Pancreas (tissue), 10 donors: ENCODE results near the gene SRRM1. TPM values are rescaled to one million over a fixed set of nuclear protein-coding genes. Genes with fewer than 3 reads are reported as not detected.

Experiments used
- ATAC-seq, 4 donors: fragments of 200-7000 bp; cut with Tn5 transposase; one replicate each; pipeline versions ENCODE4 v1.8.0 to v1.9.1; 2020; ENCODE audit warnings: mild to moderate bottlenecking in 4 of 4, moderate library complexity in 4 of 4
- DNase-seq, 6 donors: peaks; one replicate each; pipeline ENCODE4 v3.0.0-alpha.2; 2020
- FAIRE-seq: peaks from 2 replicates; lab custom pipeline; 2012; peaks lifted over from hg19 to GRCh38; lab: Jason Lieb, UNC
- H3K27ac ChIP-seq, 4 donors: fragments of 200-600 bp; sonication (generic); 1 replicate in 3 of 4; 2 replicates in 1 of 4; pipeline versions ENCODE4 v1.5.0 to v1.8.0; 2020
- H3K27me3 ChIP-seq, 4 donors: fragments of 200-600 bp; one replicate each; pipeline ENCODE4 v1.8.0; 2021
- H3K36me3 ChIP-seq, 3 donors: fragments of 200-600 bp; sonication (generic) in 1 of 3; one replicate each; pipeline versions ENCODE4 v1.5.0 to v1.8.0; 2020 to 2021
- H3K4me1 ChIP-seq, 3 donors: fragments of 200-600 bp; one replicate each; pipeline ENCODE4 v1.8.0; 2021
- H3K4me3 ChIP-seq, 4 donors: fragments of 200-600 bp; sonication (generic) in 2 of 4; one replicate each; pipeline versions ENCODE4 v1.5.0 to v1.8.0; 2020 to 2021
- H3K9me3 ChIP-seq, 4 donors: fragments of 200-600 bp; one replicate each; pipeline ENCODE4 v1.8.0; 2021
- WGBS, 2 donors: extraction: QIAGEN DNeasy Blood & Tissue Kit; methylation state at CpG; one replicate each; pipeline ENCODE4 v1.1.7; 2013; 5-methylcytosine and 5-hydroxymethylcytosine counted together
- intact Hi-C, 3 donors: fragments of 100-400 bp; cut with DNase I; formaldehyde crosslinking; loops; one replicate each; pipeline versions ENCODE4 v1.11.1 to v1.14.2; 2022
- polyA plus RNA-seq, 2 donors: library from polyadenylated mRNA; stranded (reverse); fragments of 200-250 nt; gene quantifications; one replicate each; pipeline ENCODE4 v1.2.3, GENCODE V29; 2013
- total RNA-seq, 6 donors: library from RNA; stranded (reverse); fragmentation: NEBNext Ultra II Directional in 4 of 6; extraction: Animal tissue kit (Norgen Biotek cat#: 25700) in 4 of 6; gene quantifications; one replicate each; pipeline versions ENCODE4 v1.2.1 to v1.2.4, GENCODE V29; 2021 to 2023
- TF ChIP-seq, protein P1 (sequence below), 4 donors: fragments of 200-600 bp; sonication (generic) in 3 of 4; IDR thresholded peaks; one replicate each; pipeline versions ENCODE4 v1.5.0 to v1.8.0; 2021; ENCODE audit warnings: antibody characterized with exemption in 4 of 4
- donor health status: healthy with polysubstance abuse.
- donor health status: DM: no; HTN: no; CAD: no; lungs with moderate emphysema.
- donor health status: DM: no; HTN: no; CAD: no.
- donor health status: control.
- donor health status: control.
- donor health status: Bipolar disorder and iron deficiency.
- donor health status: DM: yes; HTN: yes; CAD: no.
- donor health status: DM: no; HTN: no; CAD: no.
- donor health status: DM: no; HTN: no; CAD: no.
- donor health status: DM: yes; HTN: yes; CAD: no.

Gene SRRM1
- total and polyA plus RNA-seq, 8 donors, result 34.3 to 71.3 (median 55.3) TPM

DNA sequence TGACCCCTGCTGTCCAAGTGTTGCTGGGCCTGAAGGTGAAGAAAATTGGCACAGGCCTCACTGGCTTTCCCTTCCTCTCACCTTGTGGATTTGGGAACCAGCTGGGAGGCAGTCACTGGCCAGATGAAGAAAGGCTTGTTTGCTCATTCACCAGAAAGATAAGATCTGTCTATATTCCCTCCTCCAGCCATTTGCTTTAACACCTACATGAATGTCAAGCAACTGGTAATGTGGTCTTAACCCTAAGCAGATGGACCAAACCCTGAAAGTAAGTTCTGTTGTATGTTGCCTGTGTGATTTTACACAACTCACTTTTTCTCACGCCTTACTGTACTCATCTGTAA lies 10.3 kb upstream of the SRRM1 start:
- no peaks in the 10 kb centered on the region for H3K9me3 ChIP-seq
- FAIRE-seq, result no peak
- no peak overlapping the region for H3K4me3 ChIP-seq
- no peaks in the 10 kb centered on the region for H3K27me3 ChIP-seq
- no peak overlapping the region for H3K27ac ChIP-seq
- WGBS, 2 donors, result 93 to 96% methylated on average over 1 of the region's 1 CpG
- H3K36me3 ChIP-seq, result no peaks in the 10 kb centered on the region
- no peak for DNase-seq
- H3K4me1 ChIP-seq, result no peaks in the 10 kb centered on the region
- no peak for ATAC-seq
- TF ChIP-seq, protein P1, sequence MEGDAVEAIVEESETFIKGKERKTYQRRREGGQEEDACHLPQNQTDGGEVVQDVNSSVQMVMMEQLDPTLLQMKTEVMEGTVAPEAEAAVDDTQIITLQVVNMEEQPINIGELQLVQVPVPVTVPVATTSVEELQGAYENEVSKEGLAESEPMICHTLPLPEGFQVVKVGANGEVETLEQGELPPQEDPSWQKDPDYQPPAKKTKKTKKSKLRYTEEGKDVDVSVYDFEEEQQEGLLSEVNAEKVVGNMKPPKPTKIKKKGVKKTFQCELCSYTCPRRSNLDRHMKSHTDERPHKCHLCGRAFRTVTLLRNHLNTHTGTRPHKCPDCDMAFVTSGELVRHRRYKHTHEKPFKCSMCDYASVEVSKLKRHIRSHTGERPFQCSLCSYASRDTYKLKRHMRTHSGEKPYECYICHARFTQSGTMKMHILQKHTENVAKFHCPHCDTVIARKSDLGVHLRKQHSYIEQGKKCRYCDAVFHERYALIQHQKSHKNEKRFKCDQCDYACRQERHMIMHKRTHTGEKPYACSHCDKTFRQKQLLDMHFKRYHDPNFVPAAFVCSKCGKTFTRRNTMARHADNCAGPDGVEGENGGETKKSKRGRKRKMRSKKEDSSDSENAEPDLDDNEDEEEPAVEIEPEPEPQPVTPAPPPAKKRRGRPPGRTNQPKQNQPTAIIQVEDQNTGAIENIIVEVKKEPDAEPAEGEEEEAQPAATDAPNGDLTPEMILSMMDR (IDR thresholded peaks at IDR 0.05), result no peak
- intact Hi-C loops, result loop anchor here in 1 of 3 donors (10.0 kb wide), 2 partner anchors 88 to 218 kb away; partner anchors contain the start of genes NIPAL3 and STPG1

GRCh38 chr1:24635195-24635843 lies 7.8 kb upstream of the SRRM1 start:
- TF ChIP-seq, protein P1 (IDR thresholded peaks at IDR 0.05), result peak in 3 of 4 donors; percentile 30 to 43 (median 33)
- no peaks in the 10 kb centered on the region for H3K27me3 ChIP-seq
- ATAC-seq (peak; percentile 85 to 98 (median 94)), DNase-seq (peak in 1 of 6 donors; percentile 19), FAIRE-seq (peak; percentile 88)
- peak overlapping the region in 1 of 4 donors; percentile 0 for H3K4me3 ChIP-seq
- no peaks in the 10 kb centered on the region for H3K36me3 ChIP-seq
- intact Hi-C loops, result loop anchor here in 1 of 3 donors (10.0 kb wide), 2 partner anchors 91 to 221 kb away; partner anchors contain the start of genes NIPAL3 and STPG1
- H3K27ac ChIP-seq, result no peak overlapping the region
- H3K9me3 ChIP-seq, result no peaks in the 10 kb centered on the region
- H3K4me1 ChIP-seq, result no peaks in the 10 kb centered on the region
- 13 to 15% methylated on average over 4 of the region's 4 CpGs for WGBS, 2 donors

DNA sequence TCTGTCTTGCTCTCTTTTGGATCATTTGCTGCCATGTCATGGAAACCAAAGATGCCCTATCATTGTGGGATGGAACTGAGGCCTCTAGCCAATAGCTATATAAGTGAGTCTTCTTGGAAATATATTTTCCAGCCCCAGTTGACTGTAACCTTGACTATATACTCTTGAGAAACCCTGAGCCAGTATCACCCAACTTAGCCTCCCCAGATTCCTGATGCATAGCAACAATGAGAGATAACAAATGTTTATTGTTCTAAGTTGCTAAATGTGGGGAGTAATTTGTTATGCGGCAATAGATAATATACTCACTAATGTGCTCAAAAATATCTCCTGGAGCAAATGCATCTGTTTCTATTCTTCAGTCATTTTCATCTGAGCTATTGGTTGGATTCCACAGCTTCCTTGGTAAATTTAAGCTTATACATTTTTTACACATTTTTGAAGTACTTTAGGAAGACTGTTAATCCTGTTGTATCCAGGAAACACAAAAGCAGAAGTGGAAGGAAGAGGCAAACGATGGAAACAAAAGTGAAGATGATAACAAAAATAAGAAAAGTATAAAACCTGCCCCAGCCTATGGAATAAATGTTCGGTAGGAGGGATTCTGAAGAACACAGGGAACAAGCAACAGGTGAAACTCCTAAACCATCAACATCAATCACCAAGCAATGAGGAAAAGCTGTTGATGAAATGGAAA lies 6.3 kb upstream of the SRRM1 start:
- Histone ChIP-seq H3K9me3 (no peaks in the 10 kb centered on the region), H3K27me3 (no peaks in the 10 kb centered on the region), H3K4me1 (peaks cover 0 to 6% (median 4%) of the 10 kb centered on the region in 3 donors), H3K4me3 (no peak overlapping the region), H3K36me3 (no peaks in the 10 kb centered on the region), H3K27ac (no peak overlapping the region)
- ATAC-seq (no peak), DNase-seq (no peak), FAIRE-seq (no peak)
- intact Hi-C loops, result loop anchor here in 1 of 3 donors (10.0 kb wide), 2 partner anchors 92 to 222 kb away; partner anchors contain the start of genes NIPAL3 and STPG1
- TF ChIP-seq, protein P1 (IDR thresholded peaks at IDR 0.05), result no peak
- WGBS, 2 donors, result 50 to 56% methylated on average over 3 of the region's 3 CpGs

GRCh38 chr1:24639094-24639493 lies 4.0 kb upstream of the SRRM1 start:
- intact Hi-C loops, result loop anchor here in 1 of 3 donors (10.0 kb wide), 2 partner anchors 94 to 224 kb away; partner anchors contain the start of genes NIPAL3 and STPG1
- no peak overlapping the region for H3K27ac ChIP-seq
- H3K9me3 ChIP-seq, result no peaks in the 10 kb centered on the region
- no peak overlapping the region for H3K4me3 ChIP-seq
- FAIRE-seq (no peak), DNase-seq (no peak), ATAC-seq (no peak)
- H3K4me1 ChIP-seq, result peaks cover 0 to 8% (median 6%) of the 10 kb centered on the region in 3 donors
- no peaks in the 10 kb centered on the region for H3K36me3 ChIP-seq
- 84 to 86% methylated on average over 2 of the region's 2 CpGs for WGBS, 2 donors
- H3K27me3 ChIP-seq, result no peaks in the 10 kb centered on the region
- TF ChIP-seq, protein P1 (IDR thresholded peaks at IDR 0.05), result no peak
